HepG2 (cell line): ENCODE measurements around the gene RTBDN. TPM values are rescaled to one million over a fixed set of nuclear protein-coding genes. Genes with fewer than 3 reads are reported as not detected.

Experiments used
- CBX5 ChIP-seq: sonication (generic); formaldehyde crosslinking; IDR thresholded peaks from 2 replicates; pipeline ENCODE4 v1.4.0; 2020; ENCODE audit warnings: missing genetic modification reagents, borderline replicate concordance
- ETV6 ChIP-seq: sonication (generic); formaldehyde crosslinking; conservative IDR thresholded peaks from 2 replicates; pipeline ENCODE4 v1.4.0; 2020; ENCODE audit warnings: missing genetic modification reagents
- IKZF1 ChIP-seq: fragments of 450-650 bp; IDR thresholded peaks from 2 replicates; pipeline ENCODE4 v1.7.1; 2016
- MEF2D ChIP-seq: sonication (generic); formaldehyde crosslinking; IDR thresholded peaks from 2 replicates; pipeline ENCODE4 v1.5.1; 2020; ENCODE audit warnings: mild to moderate bottlenecking, missing genetic modification reagents
- NR1H2 ChIP-seq: sonication (generic); formaldehyde crosslinking; IDR thresholded peaks from 2 replicates; pipeline ENCODE4 v1.8.1; 2022; ENCODE audit warnings: low read depth, missing genetic modification reagents, borderline replicate concordance
- PHB2 ChIP-seq: fragments of 450-650 bp; IDR thresholded peaks from 2 replicates; pipeline ENCODE4 v1.6.1; 2018; ENCODE audit not compliant: partially characterized antibody
- SALL2 ChIP-seq: sonication (generic); formaldehyde crosslinking; IDR thresholded peaks from 2 replicates; pipeline ENCODE4 v1.8.1; 2023; ENCODE audit warnings: mild to moderate bottlenecking, missing genetic modification reagents, inconsistent platforms
- SMARCE1 ChIP-seq: fragments of 450-650 bp; IDR thresholded peaks from 2 replicates; pipeline ENCODE4 v1.6.1; 2017; ENCODE audit warnings: borderline replicate concordance
- SYNCRIP ChIP-seq: fragments of 200-400 bp; formaldehyde crosslinking; IDR thresholded peaks from 2 replicates; pipeline ENCODE4 v1.6.1; 2018; ENCODE audit warnings: mild to moderate bottlenecking, low read depth, low read length; ENCODE audit not compliant: insufficient read depth
- TEAD2 ChIP-seq: sonication (generic); formaldehyde crosslinking; IDR thresholded peaks from 2 replicates; pipeline ENCODE4 v1.9.0; 2021; ENCODE audit warnings: missing genetic modification reagents
- TOPORS ChIP-seq: sonication (generic); formaldehyde crosslinking; IDR thresholded peaks from 2 replicates; pipeline ENCODE4 v1.8.0; 2023; ENCODE audit warnings: mild to moderate bottlenecking, missing genetic modification reagents
- ZNF136 ChIP-seq: sonication (generic); formaldehyde crosslinking; IDR thresholded peaks from 2 replicates; pipeline ENCODE4 v1.8.1; 2022; ENCODE audit warnings: low read depth, mild to moderate bottlenecking, moderate library complexity, missing genetic modification reagents
- ZNF232 ChIP-seq: sonication (generic); formaldehyde crosslinking; IDR thresholded peaks from 2 replicates; pipeline ENCODE4 v1.4.0; 2020; ENCODE audit warnings: missing genetic modification reagents, borderline replicate concordance
- ZNF703 ChIP-seq: sonication (generic); formaldehyde crosslinking; IDR thresholded peaks from 2 replicates; pipeline ENCODE4 v1.5.1; 2020; ENCODE audit warnings: missing genetic modification reagents, mild to moderate bottlenecking, moderate library complexity, borderline replicate concordance
- polyA plus RNA-seq, 8 experiments: library from polyadenylated mRNA; depleted of rRNA in 3 of 8; stranded (reverse) in 7 of 8; unstranded in 1 of 8; fragments of >200 nt; fragmentation: Illumina TruSeq in 4 of 8; extraction: Trizol in 4 of 8; gene quantifications; 2 replicates each; pipeline versions ENCODE4 v1.2.1 to v1.2.3, GENCODE V29; 2011 to 2016; ENCODE audit warnings: low read depth in 4 of 8, missing spikeins in 1 of 8, mixed read lengths in 1 of 8; ENCODE audit not compliant: insufficient read depth in 1 of 8
- total RNA-seq, 5 experiments: library from RNA; depleted of rRNA; stranded (reverse); fragments of >200 nt; fragmentation: Illumina TruSeq; extraction: Trizol; gene quantifications; 2 replicates each; pipeline ENCODE4 v1.2.3, GENCODE V29; 2016; ENCODE audit warnings: low read depth in 1 of 5
- TF ChIP-seq, protein P1 (sequence below): sonication (generic); formaldehyde crosslinking; IDR thresholded peaks from 2 replicates; pipeline ENCODE4 v1.5.1; 2020; ENCODE audit warnings: missing genetic modification reagents, mild to moderate bottlenecking, borderline replicate concordance
- TF ChIP-seq, protein P2 (sequence below): IDR thresholded peaks from 2 replicates; pipeline ENCODE4 v1.6.1; 2018; ENCODE audit warnings: missing genetic modification reagents, mild to moderate bottlenecking, missing compliant biosample characterization
- TF ChIP-seq, protein P3 (sequence below): IDR thresholded peaks from 2 replicates; pipeline ENCODE4 v1.6.1; 2012; ENCODE audit warnings: low read length, improper control_type of control experiment
- TF ChIP-seq, protein P4 (sequence below): sonication (generic); formaldehyde crosslinking; IDR thresholded peaks from 2 replicates; pipeline ENCODE4 v1.4.0; 2020; ENCODE audit warnings: mild to moderate bottlenecking, missing genetic modification reagents
- TF ChIP-seq, protein P5 (sequence below): sonication (generic); formaldehyde crosslinking; IDR thresholded peaks from 2 replicates; pipeline ENCODE4 v1.8.1; 2023; ENCODE audit warnings: mild to moderate bottlenecking, inconsistent platforms, moderate library complexity, missing genetic modification reagents, borderline replicate concordance

Gene RTBDN
- total and polyA plus RNA-seq, 2 of the 13 experiments (the other 11 are each of a cell fraction or from before 2014, with no cell fraction given): 0.27 to 0.48 TPM

DNA sequence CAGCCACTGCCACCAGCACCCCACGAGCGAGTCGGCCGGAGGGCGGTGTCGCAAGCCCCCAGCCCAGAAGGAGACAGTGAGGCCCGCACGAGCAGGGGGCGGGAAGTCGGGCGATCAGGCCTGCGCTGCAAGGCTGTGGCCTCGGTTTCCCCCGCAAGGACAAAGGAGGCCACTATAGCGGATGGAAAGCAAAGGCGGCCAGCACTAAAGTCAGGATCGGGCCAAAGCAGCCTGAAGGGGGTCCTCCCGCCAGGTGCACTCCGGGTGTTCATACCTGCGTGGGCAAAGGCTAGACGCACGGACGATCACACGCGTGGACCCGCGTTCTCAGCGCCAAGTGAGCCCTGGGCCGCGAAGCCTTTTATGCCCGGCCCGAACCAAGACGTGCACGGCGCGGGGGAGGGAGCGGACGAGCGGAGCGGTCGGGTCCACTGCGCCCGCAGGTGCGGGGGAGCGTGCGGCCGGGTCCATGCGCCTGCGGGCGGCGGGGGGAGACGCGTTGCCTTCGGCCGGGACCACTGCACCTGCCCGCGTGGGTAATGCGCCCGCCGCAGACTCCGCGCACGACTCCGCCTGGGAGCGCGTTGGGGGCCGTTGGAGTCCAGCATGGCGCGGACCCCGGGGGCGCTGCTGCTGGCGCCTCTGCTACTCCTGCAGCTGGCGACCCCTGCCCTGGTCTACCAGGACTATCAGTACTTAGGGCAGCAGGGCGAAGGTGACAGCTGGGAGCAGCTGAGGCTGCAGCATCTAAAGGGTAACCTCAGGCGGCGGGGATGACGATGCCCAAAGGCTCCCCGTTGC, 32.7 kb downstream of the RTBDN start, which contains the start of the genes PRDX2 and THSD8 (continued):
- TF ChIP-seq ZNF232 (CRISPR knock-in tag): no peak
- TF ChIP-seq, protein P1, sequence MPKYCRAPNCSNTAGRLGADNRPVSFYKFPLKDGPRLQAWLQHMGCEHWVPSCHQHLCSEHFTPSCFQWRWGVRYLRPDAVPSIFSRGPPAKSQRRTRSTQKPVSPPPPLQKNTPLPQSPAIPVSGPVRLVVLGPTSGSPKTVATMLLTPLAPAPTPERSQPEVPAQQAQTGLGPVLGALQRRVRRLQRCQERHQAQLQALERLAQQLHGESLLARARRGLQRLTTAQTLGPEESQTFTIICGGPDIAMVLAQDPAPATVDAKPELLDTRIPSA (CRISPR knock-in tag): 0 out of 2 replicates have a peak, but pooled peaks have one; percentile 47
- peak; percentile 92 for TF ChIP-seq SALL2
- peak; percentile 69; the same call in 1 of the 2 replicates for TF ChIP-seq ZNF136 (CRISPR knock-in tag)
- TF ChIP-seq TEAD2 (CRISPR knock-in tag): no peak
- peak; percentile 70; the same call in 1 of the 2 replicates for TF ChIP-seq TOPORS (CRISPR knock-in tag)
- TF ChIP-seq, protein P2, sequence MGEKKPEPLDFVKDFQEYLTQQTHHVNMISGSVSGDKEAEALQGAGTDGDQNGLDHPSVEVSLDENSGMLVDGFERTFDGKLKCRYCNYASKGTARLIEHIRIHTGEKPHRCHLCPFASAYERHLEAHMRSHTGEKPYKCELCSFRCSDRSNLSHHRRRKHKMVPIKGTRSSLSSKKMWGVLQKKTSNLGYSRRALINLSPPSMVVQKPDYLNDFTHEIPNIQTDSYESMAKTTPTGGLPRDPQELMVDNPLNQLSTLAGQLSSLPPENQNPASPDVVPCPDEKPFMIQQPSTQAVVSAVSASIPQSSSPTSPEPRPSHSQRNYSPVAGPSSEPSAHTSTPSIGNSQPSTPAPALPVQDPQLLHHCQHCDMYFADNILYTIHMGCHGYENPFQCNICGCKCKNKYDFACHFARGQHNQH (CRISPR knock-in tag): peak; percentile 81
- no peak for TF ChIP-seq NR1H2
- no peak for TF ChIP-seq PHB2
- TF ChIP-seq, protein P3, sequence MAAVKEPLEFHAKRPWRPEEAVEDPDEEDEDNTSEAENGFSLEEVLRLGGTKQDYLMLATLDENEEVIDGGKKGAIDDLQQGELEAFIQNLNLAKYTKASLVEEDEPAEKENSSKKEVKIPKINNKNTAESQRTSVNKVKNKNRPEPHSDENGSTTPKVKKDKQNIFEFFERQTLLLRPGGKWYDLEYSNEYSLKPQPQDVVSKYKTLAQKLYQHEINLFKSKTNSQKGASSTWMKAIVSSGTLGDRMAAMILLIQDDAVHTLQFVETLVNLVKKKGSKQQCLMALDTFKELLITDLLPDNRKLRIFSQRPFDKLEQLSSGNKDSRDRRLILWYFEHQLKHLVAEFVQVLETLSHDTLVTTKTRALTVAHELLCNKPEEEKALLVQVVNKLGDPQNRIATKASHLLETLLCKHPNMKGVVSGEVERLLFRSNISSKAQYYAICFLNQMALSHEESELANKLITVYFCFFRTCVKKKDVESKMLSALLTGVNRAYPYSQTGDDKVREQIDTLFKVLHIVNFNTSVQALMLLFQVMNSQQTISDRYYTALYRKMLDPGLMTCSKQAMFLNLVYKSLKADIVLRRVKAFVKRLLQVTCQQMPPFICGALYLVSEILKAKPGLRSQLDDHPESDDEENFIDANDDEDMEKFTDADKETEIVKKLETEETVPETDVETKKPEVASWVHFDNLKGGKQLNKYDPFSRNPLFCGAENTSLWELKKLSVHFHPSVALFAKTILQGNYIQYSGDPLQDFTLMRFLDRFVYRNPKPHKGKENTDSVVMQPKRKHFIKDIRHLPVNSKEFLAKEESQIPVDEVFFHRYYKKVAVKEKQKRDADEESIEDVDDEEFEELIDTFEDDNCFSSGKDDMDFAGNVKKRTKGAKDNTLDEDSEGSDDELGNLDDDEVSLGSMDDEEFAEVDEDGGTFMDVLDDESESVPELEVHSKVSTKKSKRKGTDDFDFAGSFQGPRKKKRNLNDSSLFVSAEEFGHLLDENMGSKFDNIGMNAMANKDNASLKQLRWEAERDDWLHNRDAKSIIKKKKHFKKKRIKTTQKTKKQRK: no peak
- TF ChIP-seq, protein P4, sequence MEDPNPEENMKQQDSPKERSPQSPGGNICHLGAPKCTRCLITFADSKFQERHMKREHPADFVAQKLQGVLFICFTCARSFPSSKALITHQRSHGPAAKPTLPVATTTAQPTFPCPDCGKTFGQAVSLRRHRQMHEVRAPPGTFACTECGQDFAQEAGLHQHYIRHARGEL: no peak
- no peak for TF ChIP-seq IKZF1
- peak; percentile 55; the same call in 1 of the 2 replicates for TF ChIP-seq MEF2D (CRISPR knock-in tag)
- no peak for TF ChIP-seq SMARCE1
- no peak; the same call in 1 of the 2 replicates for TF ChIP-seq ZNF703
- TF ChIP-seq, protein P5, sequence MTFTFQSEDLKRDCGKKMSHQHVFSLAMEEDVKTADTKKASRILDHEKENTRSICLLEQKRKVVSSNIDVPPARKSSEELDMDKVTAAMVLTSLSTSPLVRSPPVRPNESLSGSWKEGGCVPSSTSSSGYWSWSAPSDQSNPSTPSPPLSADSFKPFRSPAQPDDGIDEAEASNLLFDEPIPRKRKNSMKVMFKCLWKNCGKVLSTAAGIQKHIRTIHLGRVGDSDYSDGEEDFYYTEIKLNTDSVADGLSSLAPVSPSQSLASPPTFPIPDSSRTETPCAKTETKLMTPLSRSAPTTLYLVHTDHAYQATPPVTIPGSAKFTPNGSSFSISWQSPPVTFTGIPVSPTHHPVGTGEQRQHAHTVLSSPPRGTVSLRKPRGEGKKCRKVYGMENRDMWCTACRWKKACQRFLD: peak; percentile 85; the same call in 1 of the 2 replicates
- TF ChIP-seq ETV6: no peak; the same call in 1 of the 2 replicates
- no peak for TF ChIP-seq SYNCRIP
- TF ChIP-seq CBX5 (CRISPR knock-in tag): no peak; the same call in 1 of the 2 replicates
